CD4-positive, alpha-beta T cell (primary cell): Measurements from ENCODE around the gene ADAMTSL2. TPM values are rescaled to one million over a fixed set of nuclear protein-coding genes. Genes with fewer than 3 reads are reported as not detected.
"Not testable (repeated sequence)": the region's sequence is repeated elsewhere in the genome, so short reads cannot be mapped to it uniquely, and the experiment has no call there.

Experiments used
- ATAC-seq: fragments of 200-7000 bp; cut with Tn5 transposase; one replicate; pipeline ENCODE4 v1.10.0; 2022; ENCODE audit warnings: mild to moderate bottlenecking; ENCODE audit not compliant: poor library complexity
- CTCF ChIA-PET: fragments of 350-600 bp; sonication (Branson Sonifier 250); formaldehyde crosslinking; loops from one replicate; lab custom pipeline; 2021; ENCODE audit warnings: antibody characterized with exemption, inconsistent platforms; lab: Charles Lee
- POLR2A ChIA-PET: fragments of 350-600 bp; sonication (Branson Sonifier 250); formaldehyde crosslinking; loops from one replicate; lab custom pipeline; 2021; ENCODE audit warnings: antibody characterized with exemption, inconsistent platforms; lab: Charles Lee
- DNase-seq, 14 experiments: peaks; one replicate each; pipeline ENCODE4 v3.0.0-alpha.2; 2013 to 2020; ENCODE audit warnings: mixed read lengths in 2 of 14
- H3K27ac ChIP-seq, 2 donors: one replicate each; pipeline versions ENCODE4 v1.5.1 to v1.7.0; 2013; ENCODE audit warnings: low read length in 2 of 2, low read depth in 1 of 2, mild to moderate bottlenecking in 1 of 2
- H3K27me3 ChIP-seq, 2 experiments: 1 replicate in 1 of 2; 2 replicates in 1 of 2; pipeline versions ENCODE4 v1.6.1 to v1.7.0; 2013; ENCODE audit warnings: low read length in 2 of 2, control low read depth in 1 of 2, mild to moderate bottlenecking in 1 of 2, moderate library complexity in 1 of 2; ENCODE audit not compliant: insufficient read depth in 2 of 2, control insufficient read depth in 1 of 2
- H3K36me3 ChIP-seq: one replicate; pipeline ENCODE4 v1.6.1; 2013; ENCODE audit warnings: low read length, control low read depth; ENCODE audit not compliant: insufficient read depth
- H3K4me1 ChIP-seq: one replicate; pipeline ENCODE4 v1.6.1; 2013; ENCODE audit warnings: low read length, control low read depth; ENCODE audit not compliant: insufficient read depth
- H3K4me3 ChIP-seq: one replicate; pipeline ENCODE4 v1.5.1; 2013; ENCODE audit warnings: mild to moderate bottlenecking, low read length, moderate library complexity
- H3K9me3 ChIP-seq, 2 experiments: 1 replicate in 1 of 2; 2 replicates in 1 of 2; pipeline versions ENCODE4 v1.6.1 to v1.7.0; 2013; ENCODE audit warnings: low read length in 2 of 2, mild to moderate bottlenecking in 2 of 2, control low read depth in 1 of 2, moderate library complexity in 1 of 2; ENCODE audit not compliant: control insufficient read depth in 1 of 2, insufficient read depth in 1 of 2
- H3K27ac Mint-ChIP-seq: one replicate; pipeline ENCODE4 v1.8.0; 2020; ENCODE audit warnings: mixed read lengths
- H3K27me3 Mint-ChIP-seq: one replicate; pipeline ENCODE4 v1.8.0; 2021; ENCODE audit warnings: mixed read lengths
- H3K36me3 Mint-ChIP-seq: one replicate; pipeline ENCODE4 v1.8.0; 2021; ENCODE audit warnings: low read depth, mixed read lengths
- H3K4me1 Mint-ChIP-seq: one replicate; pipeline ENCODE4 v1.8.0; 2021; ENCODE audit warnings: low read depth, mixed read lengths
- H3K4me3 Mint-ChIP-seq: one replicate; pipeline ENCODE4 v1.8.0; 2020; ENCODE audit warnings: mild to moderate bottlenecking, mixed read lengths
- H3K9me3 Mint-ChIP-seq: one replicate; pipeline ENCODE4 v1.8.0; 2020; ENCODE audit warnings: mixed read lengths
- CTCF ChIP-seq: fragments of 200-600 bp; IDR thresholded peaks from one replicate; pipeline ENCODE4 v1.8.0; 2022; ENCODE audit warnings: antibody characterized with exemption, mild to moderate bottlenecking
- intact Hi-C, 2 experiments: fragments of 100-400 bp; cut with DNase I in 1 of 2; cut with micrococcal nuclease in 1 of 2; formaldehyde crosslinking; loops; one replicate each; pipeline versions ENCODE4 v1.15.1 to v1.9.0; 2023 to 2025; cut with DNase I, micrococcal nuclease
- total RNA-seq, 174 experiments: library from RNA in 2 of 174; stranded (reverse) in 2 of 174; gene quantifications; one replicate each; pipeline ENCODE4 v1.2.3 and lab custom pipeline; 2021 to 2026

ADAMTSL2 gene
- total RNA-seq, 2 experiments from 2014 or later, result 1.2 to 1.3 TPM

- DNase-seq (no peak), ATAC-seq (no peak)
- Histone ChIP-seq H3K27ac (no peak overlapping the region), H3K4me3 (no peak overlapping the region), H3K27me3 (peaks cover 0 to 3% of the 10 kb centered on the region in 2 experiments), H3K4me1 (peaks cover 8% of the 10 kb centered on the region), H3K9me3 (no peaks in the 10 kb centered on the region), H3K36me3 (no peaks in the 10 kb centered on the region)
- POLR2A ChIA-PET, result no interaction called here
- H3K36me3 Mint-ChIP-seq, result no peaks in the 10 kb centered on the region
- intact Hi-C loops, result no loop called here
- H3K4me3 Mint-ChIP-seq, result peak overlapping the region; percentile 34
- peaks cover 6% of the 10 kb centered on the region for H3K4me1 Mint-ChIP-seq
- no peaks in the 10 kb centered on the region for H3K9me3 Mint-ChIP-seq
- peak overlapping the region; percentile 70 for H3K27ac Mint-ChIP-seq
- no peaks in the 10 kb centered on the region for H3K27me3 Mint-ChIP-seq
- CTCF ChIA-PET, result no interaction called here
- TF ChIP-seq CTCF, result no peak
Observed at GRCh38 chr9:133563291-133563796, 28.8 kb downstream of the ADAMTSL2 start.

- H3K4me1 ChIP-seq, DNase-seq, H3K4me1 Mint-ChIP-seq, H3K9me3 Mint-ChIP-seq, POLR2A ChIA-PET, CTCF ChIA-PET, H3K36me3 ChIP-seq, H3K4me3 ChIP-seq, H3K9me3 ChIP-seq, H3K27ac ChIP-seq, intact Hi-C loops, H3K36me3 Mint-ChIP-seq, ATAC-seq, H3K27me3 ChIP-seq, H3K27me3 Mint-ChIP-seq: not testable (repeated sequence)
- Mint-ChIP-seq H3K4me3 (peak overlapping the region; percentile 34), H3K27ac (peak overlapping the region; percentile 70)
Observed at GRCh38 chr9:133563814-133564213, 29.3 kb downstream of the ADAMTSL2 start.

GRCh38 chr9:133564451-133565116 is 30.1 kb downstream of the ADAMTSL2 start:
- Mint-ChIP-seq H3K36me3 (no peaks in the 10 kb centered on the region), H3K27me3 (no peaks in the 10 kb centered on the region), H3K27ac (no peak overlapping the region), H3K4me3 (no peak overlapping the region), H3K9me3 (no peaks in the 10 kb centered on the region), H3K4me1 (no peaks in the 10 kb centered on the region)
- no peaks in the 10 kb centered on the region for H3K9me3 ChIP-seq
- POLR2A ChIA-PET, result no interaction called here
- no peak for DNase-seq
- ATAC-seq, result no peak
- peaks cover 8% of the 10 kb centered on the region for H3K4me1 ChIP-seq
- intact Hi-C loops, result no loop called here
- H3K4me3 ChIP-seq, result no peak overlapping the region
- CTCF ChIA-PET, result no interaction called here
- no peaks in the 10 kb centered on the region for H3K36me3 ChIP-seq
- no peaks in the 10 kb centered on the region for H3K27me3 ChIP-seq
- TF ChIP-seq CTCF, result no peak
- no peak overlapping the region for H3K27ac ChIP-seq

- Histone ChIP-seq H3K4me3 (no peak overlapping the region), H3K9me3 (no peaks in the 10 kb centered on the region), H3K27ac (no peak overlapping the region), H3K4me1 (peaks cover 8% of the 10 kb centered on the region), H3K36me3 (no peaks in the 10 kb centered on the region), H3K27me3 (no peaks in the 10 kb centered on the region)
- no peaks in the 10 kb centered on the region for H3K9me3 Mint-ChIP-seq
- ChIA-PET POLR2A (no interaction called here), CTCF (no interaction called here)
- intact Hi-C loops, result no loop called here
- no peaks in the 10 kb centered on the region for H3K4me1 Mint-ChIP-seq
- DNase-seq (no peak), ATAC-seq (no peak)
- TF ChIP-seq CTCF, result no peak
- H3K4me3 Mint-ChIP-seq, result no peak overlapping the region
- no peaks in the 10 kb centered on the region for H3K36me3 Mint-ChIP-seq
- H3K27ac Mint-ChIP-seq, result no peak overlapping the region
- no peaks in the 10 kb centered on the region for H3K27me3 Mint-ChIP-seq
Observed at GRCh38 chr9:133566382-133566781, 31.9 kb downstream of the ADAMTSL2 start.
